ENCODE measurements around the gene KLHL30.

- TF ChIP-seq POLR2A (IDR thresholded peaks at IDR 0.05; ENCODE audit: borderline replicate concordance, extremely low read depth, insufficient read depth, insufficient read length) = no peak
- TF ChIP-seq SIN3A (IDR thresholded peaks at IDR 0.05; ENCODE audit: low read depth) = no peak
- TF ChIP-seq CTCF (IDR thresholded peaks at IDR 0.05 in 2 of 3, conservative IDR thresholded peaks at IDR 0.05 in 1 of 3; ENCODE audit: borderline replicate concordance in 1 of 3, insufficient read depth in 1 of 3, low read depth in 2 of 3, low read length in 2 of 3) = no peak
- TF ChIP-seq POLR2AphosphoS5 (IDR thresholded peaks at IDR 0.05; ENCODE audit: low read depth, low read length) = no peak
Observed at GRCh38 chr2:238167761-238168160, 29.3 kb downstream of the KLHL30 start.
